ENCODE measurements around the gene ADAMTS13. TPM values are rescaled to one million over a fixed set of nuclear protein-coding genes. Genes with fewer than 3 reads are reported as not detected.

ADAMTS13 gene
- total RNA-seq, 1 donor from 2014 or later: 3.1 TPM

DNA sequence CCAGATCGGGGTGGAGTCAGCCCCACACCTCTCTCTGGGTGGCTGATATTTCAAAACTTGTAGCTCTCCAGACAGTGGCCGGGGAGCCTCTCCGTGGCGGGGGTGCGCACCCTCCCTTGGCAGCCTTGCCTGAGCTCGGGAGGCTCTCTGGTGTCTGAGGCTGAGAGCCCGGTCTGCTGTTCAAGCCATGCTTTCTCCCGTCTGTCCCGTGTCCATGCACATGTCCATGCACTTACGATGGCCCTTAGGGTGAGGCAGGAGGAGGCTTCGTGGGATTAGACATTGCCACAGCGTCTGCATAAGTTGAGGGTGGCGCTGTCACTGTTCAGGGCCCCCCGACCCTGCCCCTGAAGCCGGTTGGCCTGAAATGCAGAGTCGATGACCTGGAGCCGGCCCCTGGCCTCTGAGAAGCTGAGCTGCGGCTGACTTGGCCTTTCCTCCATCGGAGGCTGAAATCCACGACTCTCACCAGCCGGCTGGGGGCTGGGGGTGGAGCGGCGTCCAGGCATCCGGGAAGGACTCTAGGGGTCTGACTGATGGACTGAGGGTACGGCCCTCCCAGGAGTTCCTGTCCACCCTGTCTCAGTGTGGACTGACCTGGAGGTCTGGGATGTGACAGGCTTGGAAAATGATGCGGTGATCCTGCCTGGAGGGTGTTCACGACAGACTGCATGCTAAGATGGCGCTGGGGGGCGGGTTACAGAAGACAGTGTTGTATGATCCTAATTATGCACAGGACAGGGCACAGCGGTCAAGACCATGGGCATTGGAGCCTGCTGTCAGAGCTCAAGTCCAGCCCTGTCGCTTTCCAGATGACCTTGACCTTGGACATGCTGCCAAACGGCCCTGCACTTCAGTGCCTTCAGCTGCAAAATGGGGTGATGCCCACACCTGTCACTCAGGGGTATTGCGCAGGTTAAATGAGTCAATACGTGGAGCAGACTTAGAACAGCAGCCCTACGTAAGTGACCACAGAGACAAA lies 75.0 kb downstream of the ADAMTS13 start:
- peaks cover 26% of the 10 kb centered on the region for H3K4me1 ChIP-seq
- H3K9me3 ChIP-seq (replicated peaks): peaks cover 14% of the 10 kb centered on the region
- H3K27me3 ChIP-seq (ENCODE audit: low read depth): peaks cover 19% of the 10 kb centered on the region
- H3K4me3 ChIP-seq: no peak overlapping the region
- intact Hi-C loops (cut with micrococcal nuclease): no loop called here
- TF ChIP-seq, protein P1, sequence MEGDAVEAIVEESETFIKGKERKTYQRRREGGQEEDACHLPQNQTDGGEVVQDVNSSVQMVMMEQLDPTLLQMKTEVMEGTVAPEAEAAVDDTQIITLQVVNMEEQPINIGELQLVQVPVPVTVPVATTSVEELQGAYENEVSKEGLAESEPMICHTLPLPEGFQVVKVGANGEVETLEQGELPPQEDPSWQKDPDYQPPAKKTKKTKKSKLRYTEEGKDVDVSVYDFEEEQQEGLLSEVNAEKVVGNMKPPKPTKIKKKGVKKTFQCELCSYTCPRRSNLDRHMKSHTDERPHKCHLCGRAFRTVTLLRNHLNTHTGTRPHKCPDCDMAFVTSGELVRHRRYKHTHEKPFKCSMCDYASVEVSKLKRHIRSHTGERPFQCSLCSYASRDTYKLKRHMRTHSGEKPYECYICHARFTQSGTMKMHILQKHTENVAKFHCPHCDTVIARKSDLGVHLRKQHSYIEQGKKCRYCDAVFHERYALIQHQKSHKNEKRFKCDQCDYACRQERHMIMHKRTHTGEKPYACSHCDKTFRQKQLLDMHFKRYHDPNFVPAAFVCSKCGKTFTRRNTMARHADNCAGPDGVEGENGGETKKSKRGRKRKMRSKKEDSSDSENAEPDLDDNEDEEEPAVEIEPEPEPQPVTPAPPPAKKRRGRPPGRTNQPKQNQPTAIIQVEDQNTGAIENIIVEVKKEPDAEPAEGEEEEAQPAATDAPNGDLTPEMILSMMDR (IDR thresholded peaks at IDR 0.05; ENCODE audit: borderline replicate concordance): no peak
- no peak for DNase-seq
- no peaks in the 10 kb centered on the region for H3K36me3 ChIP-seq
- no peak overlapping the region for H3K27ac ChIP-seq (replicated peaks)

DNA sequence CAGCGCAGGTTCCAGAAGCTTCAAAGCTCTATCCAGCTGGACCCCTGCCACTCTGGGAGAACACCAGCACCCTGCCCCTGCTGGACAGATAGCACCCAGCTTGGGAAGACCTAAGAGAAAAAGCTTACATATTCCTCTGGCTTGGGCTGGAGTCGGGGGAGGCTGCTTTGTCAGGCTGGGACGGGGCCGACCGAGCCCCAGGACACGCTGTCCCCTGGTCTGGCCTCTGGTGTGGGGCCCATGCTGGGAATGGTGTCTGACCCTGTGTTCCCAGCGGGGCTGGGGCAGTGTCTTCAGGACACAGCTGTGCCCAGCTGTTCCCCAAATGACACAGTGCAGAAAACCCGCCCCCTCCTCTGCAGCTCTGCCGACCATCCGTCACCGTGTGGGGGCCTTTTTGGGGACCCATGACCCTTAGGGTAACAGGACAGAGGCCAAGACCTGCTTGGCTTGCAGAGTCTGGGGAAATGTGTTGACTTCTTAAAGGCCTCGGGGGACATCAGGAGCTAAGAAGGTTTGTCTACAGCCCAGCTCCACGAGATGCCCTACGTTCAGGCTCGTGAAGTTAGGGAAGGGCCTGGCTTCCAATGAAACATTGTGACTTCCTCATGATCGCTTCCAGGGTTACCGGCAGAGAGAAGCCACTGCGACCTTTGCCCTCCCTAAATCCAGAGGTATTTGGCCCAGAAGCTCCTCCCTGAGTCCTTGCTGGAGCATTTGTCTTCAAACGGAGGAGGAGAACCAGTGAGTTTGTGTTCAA lies 77.1 kb downstream of the ADAMTS13 start:
- peak overlapping the region; percentile 5 for H3K27ac ChIP-seq (replicated peaks)
- H3K4me1 ChIP-seq: peaks cover 16% of the 10 kb centered on the region
- H3K36me3 ChIP-seq: no peaks in the 10 kb centered on the region
- TF ChIP-seq, protein P1 (IDR thresholded peaks at IDR 0.05; ENCODE audit: borderline replicate concordance): peak; percentile 25
- H3K9me3 ChIP-seq (replicated peaks): peaks cover 26% of the 10 kb centered on the region
- no peak overlapping the region for H3K4me3 ChIP-seq
- intact Hi-C loops (cut with micrococcal nuclease): no loop called here
- peak; percentile 47 for DNase-seq
- peaks cover 23% of the 10 kb centered on the region for H3K27me3 ChIP-seq (ENCODE audit: low read depth)

DNA sequence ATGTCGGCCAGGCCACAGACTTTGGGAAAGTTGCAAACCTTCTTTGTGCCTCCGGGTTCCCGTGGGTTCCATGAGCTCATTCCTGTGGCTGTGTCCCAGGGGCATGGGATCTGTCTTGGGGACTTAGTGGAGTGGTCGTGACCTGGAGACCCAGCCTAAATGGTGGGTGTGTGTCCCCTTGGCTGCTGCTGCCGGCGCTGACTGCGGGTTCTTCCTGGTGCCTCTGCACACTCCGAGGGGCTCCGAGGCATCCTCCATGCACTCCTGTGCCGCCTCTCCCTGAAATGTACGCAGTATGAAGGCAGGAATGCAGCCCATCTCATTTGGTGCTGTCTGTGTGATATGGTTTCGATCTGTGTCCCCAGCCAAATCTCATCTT lies 77.7 kb downstream of the ADAMTS13 start:
- Histone ChIP-seq H3K27me3 (ENCODE audit: low read depth) (peaks cover 23% of the 10 kb centered on the region), H3K4me3 (no peak overlapping the region), H3K36me3 (no peaks in the 10 kb centered on the region), H3K4me1 (peaks cover 16% of the 10 kb centered on the region), H3K9me3 (replicated peaks) (peaks cover 26% of the 10 kb centered on the region), H3K27ac (replicated peaks) (peak overlapping the region; percentile 5)
- TF ChIP-seq, protein P1 (IDR thresholded peaks at IDR 0.05; ENCODE audit: borderline replicate concordance): no peak
- no peak for DNase-seq
- intact Hi-C loops (cut with micrococcal nuclease): no loop called here

DNA sequence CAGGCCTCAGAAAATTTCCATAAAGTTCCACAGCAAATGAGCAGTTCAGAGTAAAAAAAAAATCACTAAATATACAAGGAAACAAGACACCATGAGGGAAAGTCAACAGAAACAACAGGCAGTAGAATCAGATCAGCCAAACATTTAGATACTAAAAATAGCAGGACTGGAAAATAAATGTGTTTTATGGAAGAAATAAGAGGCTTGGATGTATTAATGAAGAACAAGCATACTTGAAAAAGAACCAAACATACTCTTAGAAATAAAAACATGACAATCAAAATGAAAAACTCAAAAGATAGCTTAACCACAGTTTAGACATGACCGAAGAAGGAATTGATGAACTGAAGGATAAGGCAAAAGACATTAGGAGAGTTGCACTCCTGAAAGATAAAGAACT lies 79.9 kb downstream of the ADAMTS13 start:
- H3K4me1 ChIP-seq: peaks cover 35% of the 10 kb centered on the region
- intact Hi-C loops (cut with micrococcal nuclease): no loop called here

More for the DNA sequence above, 79.9 kb downstream of the ADAMTS13 start:
- no peak for DNase-seq
- H3K27me3 ChIP-seq (ENCODE audit: low read depth): peaks cover 21% of the 10 kb centered on the region
- TF ChIP-seq, protein P1 (IDR thresholded peaks at IDR 0.05; ENCODE audit: borderline replicate concordance): no peak
- no peak overlapping the region for H3K27ac ChIP-seq (replicated peaks)
- no peak overlapping the region for H3K4me3 ChIP-seq
- H3K9me3 ChIP-seq (replicated peaks): peaks cover 26% of the 10 kb centered on the region
- H3K36me3 ChIP-seq: no peaks in the 10 kb centered on the region

All from left ventricle myocardium inferior (tissue), 1 donor.